ENCODE data around the gene SDK2.

GRCh38 chr17:73343168-73343634 lies 301.0 kb downstream of the SDK2 start:
- no peak for TF ChIP-seq NFRKB (IDR thresholded peaks at IDR 0.05)
- no peak for TF ChIP-seq TARDBP (IDR thresholded peaks at IDR 0.05)
- no peak for TF ChIP-seq LEF1 (IDR thresholded peaks at IDR 0.05; ENCODE audit: borderline replicate concordance)
- TF ChIP-seq ZNF384 (IDR thresholded peaks at IDR 0.05) = no peak
- TF ChIP-seq BHLHE40 (IDR thresholded peaks at IDR 0.05; ENCODE audit: borderline replicate concordance) = no peak
- no peak for TF ChIP-seq FOXK2 (IDR thresholded peaks at IDR 0.05)
- TF ChIP-seq SUZ12 (IDR thresholded peaks at IDR 0.05) = no peak
- no peak for TF ChIP-seq FOXM1 (IDR thresholded peaks at IDR 0.05; ENCODE audit: borderline replicate concordance)
- no peak for TF ChIP-seq ARNT (IDR thresholded peaks at IDR 0.05)
- no peak for TF ChIP-seq L3MBTL2 (conservative IDR thresholded peaks at IDR 0.05)
- no peak for TF ChIP-seq ELF4 (IDR thresholded peaks at IDR 0.05)
- no peak for TF ChIP-seq SP1 (IDR thresholded peaks at IDR 0.05)
- no peak for TF ChIP-seq HDGF (IDR thresholded peaks at IDR 0.05; ENCODE audit: borderline replicate concordance)
